GM23338 (cell line): Measurements from ENCODE around the gene FLT3. TPM values are rescaled to one million over a fixed set of nuclear protein-coding genes. Genes with fewer than 3 reads are reported as not detected.

Experiments
- ATAC-seq: fragments of 200-7000 bp; cut with Tn5 transposase; 3 replicates; pipeline ENCODE4 v1.9.1; 2020
- DNase-seq: peaks from one replicate; pipeline ENCODE4 v3.0.0-alpha.2; 2015; ENCODE audit warnings: low spot score
- H2AFZ ChIP-seq: fragments of 200-600 bp; sonication (generic); 2 replicates; pipeline ENCODE4 v1.8.0; 2016; ENCODE audit warnings: antibody characterized with exemption, mild to moderate bottlenecking, moderate library complexity
- H3F3A ChIP-seq: fragments of 200-600 bp; sonication (generic); replicated peaks from 2 replicates; pipeline ENCODE4 v1.8.0; 2017; ENCODE audit warnings: antibody characterized with exemption, mixed run types, low read depth
- H3K27ac ChIP-seq: fragments of 200-600 bp; sonication (generic); 2 replicates; pipeline ENCODE4 v1.6.1; 2016; ENCODE audit warnings: low read depth
- H3K27me3 ChIP-seq: fragments of 200-600 bp; sonication (generic); 2 replicates; pipeline ENCODE4 v1.8.0; 2016; ENCODE audit warnings: mild to moderate bottlenecking, mixed run types, moderate library complexity; ENCODE audit not compliant: insufficient read depth
- H3K36me3 ChIP-seq: fragments of 200-600 bp; sonication (generic); 2 replicates; pipeline ENCODE4 v1.8.0; 2016; ENCODE audit warnings: mild to moderate bottlenecking; ENCODE audit not compliant: insufficient read depth
- H3K4me1 ChIP-seq: fragments of 200-600 bp; sonication (generic); 2 replicates; pipeline ENCODE4 v1.8.0; 2016; ENCODE audit warnings: mild to moderate bottlenecking, moderate library complexity; ENCODE audit not compliant: insufficient read depth
- H3K4me2 ChIP-seq: fragments of 200-600 bp; sonication (generic); 2 replicates; pipeline ENCODE4 v1.7.1; 2017; ENCODE audit warnings: mixed run types
- H3K4me3 ChIP-seq: fragments of 200-600 bp; sonication (generic); 2 replicates; pipeline ENCODE4 v1.6.1; 2016; ENCODE audit warnings: mixed run types
- H3K79me2 ChIP-seq: fragments of 200-600 bp; sonication (generic); replicated peaks from 2 replicates; pipeline ENCODE4 v1.8.0; 2017; ENCODE audit warnings: mild to moderate bottlenecking; ENCODE audit not compliant: insufficient read depth
- H3K9me2 ChIP-seq: fragments of 200-600 bp; sonication (generic); 2 replicates; pipeline ENCODE4 v1.8.0; 2017; ENCODE audit not compliant: insufficient read depth
- H4K20me1 ChIP-seq: fragments of 200-600 bp; sonication (generic); replicated peaks from 2 replicates; pipeline ENCODE4 v1.8.0; 2017; ENCODE audit warnings: mild to moderate bottlenecking; ENCODE audit not compliant: insufficient read depth
- H3K27ac Mint-ChIP-seq: 2 replicates; pipeline ENCODE4 v1.8.0; 2020; ENCODE audit warnings: inconsistent platforms, mild to moderate bottlenecking, moderate library complexity, mixed read lengths
- H3K27me3 Mint-ChIP-seq: 3 replicates; pipeline ENCODE4 v1.8.0; 2022; ENCODE audit warnings: low read depth, mild to moderate bottlenecking, moderate library complexity, mixed read lengths, inconsistent platforms; ENCODE audit not compliant: insufficient read depth, poor library complexity
- H3K36me3 Mint-ChIP-seq: 3 replicates; pipeline ENCODE4 v1.8.0; 2021; ENCODE audit warnings: low read depth, mild to moderate bottlenecking, inconsistent platforms, moderate library complexity, mixed read lengths
- H3K4me1 Mint-ChIP-seq: 3 replicates; pipeline ENCODE4 v1.8.0; 2020; ENCODE audit warnings: mild to moderate bottlenecking, inconsistent platforms, mixed read lengths
- H3K4me3 Mint-ChIP-seq: 3 replicates; pipeline ENCODE4 v1.8.0; 2021; ENCODE audit warnings: moderate library complexity, mild to moderate bottlenecking, inconsistent platforms, mixed read lengths
- H3K9me3 Mint-ChIP-seq: 3 replicates; pipeline ENCODE4 v1.8.0; 2020; ENCODE audit warnings: moderate library complexity, mild to moderate bottlenecking, inconsistent platforms, mixed read lengths
- EZH2 ChIP-seq: fragments of 200-600 bp; sonication (generic); IDR thresholded peaks from one replicate; pipeline ENCODE4 v1.8.0; 2017; ENCODE audit warnings: antibody characterized with exemption, mild to moderate bottlenecking, low read depth; ENCODE audit not compliant: unreplicated experiment
- EZH2phosphoT487 ChIP-seq: fragments of 200-600 bp; sonication (generic); IDR thresholded peaks from one replicate; pipeline ENCODE4 v1.8.1; 2018; ENCODE audit warnings: antibody characterized with exemption; ENCODE audit not compliant: unreplicated experiment
- JUNB ChIP-seq: IDR thresholded peaks from one replicate; pipeline ENCODE4 v1.6.1; 2016; ENCODE audit warnings: antibody characterized with exemption; ENCODE audit not compliant: unreplicated experiment
- REST ChIP-seq: IDR thresholded peaks from one replicate; pipeline ENCODE4 v1.6.1; 2018; ENCODE audit warnings: antibody characterized with exemption; ENCODE audit not compliant: unreplicated experiment
- STAT1 ChIP-seq: IDR thresholded peaks from one replicate; pipeline ENCODE4 v1.6.1; 2016; ENCODE audit warnings: antibody characterized with exemption; ENCODE audit not compliant: unreplicated experiment
- polyA plus RNA-seq: library from polyadenylated mRNA; unstranded; fragments of >200 nt; fragmentation: Nextera tagmentation; extraction: Ambion mirVana; gene quantifications from 2 replicates; pipeline ENCODE4 v1.2.1, GENCODE V29; 2016
- total RNA-seq: library from RNA; depleted of rRNA; stranded (reverse); fragments of >200 nt; shearing (Covaris generic); gene quantifications from 2 replicates; pipeline ENCODE4 v1.2.3, GENCODE V29; 2014

FLT3 gene
- total and polyA plus RNA-seq, 2 experiments from 2014 or later = 0.17 to 0.44 TPM

- Mint-ChIP-seq H3K4me3 (peak overlapping the region; percentile 40; the same call in 2 of the 3 replicates), H3K27ac (no peak overlapping the region), H3K9me3 (peaks cover 6% of the 10 kb centered on the region; the same call in 2 of the 3 replicates), H3K27me3 (peaks cover 95% of the 10 kb centered on the region), H3K4me1 (peaks cover 29% of the 10 kb centered on the region), H3K36me3 (no peaks in the 10 kb centered on the region)
- TF ChIP-seq EZH2phosphoT487 (peak; percentile 84), EZH2 (peak; percentile 98), STAT1 (no peak)
- peak overlapping the region; percentile 60 for H3K4me2 ChIP-seq
- H3F3A ChIP-seq = peaks cover 33% of the 10 kb centered on the region
- H2AFZ ChIP-seq = no peak overlapping the region
- H3K79me2 ChIP-seq = no peaks in the 10 kb centered on the region
- H3K9me2 ChIP-seq = no peaks in the 10 kb centered on the region
- H4K20me1 ChIP-seq = peaks cover 22% of the 10 kb centered on the region; the same call in 1 of the 2 replicates
- H3K36me3 ChIP-seq = no peaks in the 10 kb centered on the region
- peak; percentile 15 for ATAC-seq
- no peak overlapping the region for H3K27ac ChIP-seq
- peak overlapping the region; percentile 42; the same call in 1 of the 2 replicates for H3K4me3 ChIP-seq
- DNase-seq = peak; percentile 62
- H3K27me3 ChIP-seq = peaks cover 93% of the 10 kb centered on the region
- peaks cover 22% of the 10 kb centered on the region for H3K4me1 ChIP-seq
These were observed 119.9 kb downstream of the FLT3 start for GRCh38 chr13:27980280-27980998.

- H3K9me2 ChIP-seq = no peaks in the 10 kb centered on the region
- H3K27me3 ChIP-seq = peaks cover 98% of the 10 kb centered on the region
- H3K4me2 ChIP-seq = peak overlapping the region; percentile 60; the same call in 1 of the 2 replicates
- no peaks in the 10 kb centered on the region for H3K79me2 ChIP-seq
- no peaks in the 10 kb centered on the region for H3K36me3 Mint-ChIP-seq
- H3K27ac Mint-ChIP-seq = no peak overlapping the region
- H3F3A ChIP-seq = peaks cover 33% of the 10 kb centered on the region
- no peak overlapping the region for H2AFZ ChIP-seq
- H3K36me3 ChIP-seq = no peaks in the 10 kb centered on the region; the same call in 1 of the 2 replicates
- no peak overlapping the region for H3K27ac ChIP-seq
- H3K4me1 ChIP-seq = peaks cover 22% of the 10 kb centered on the region
- H4K20me1 ChIP-seq = peaks cover 25% of the 10 kb centered on the region; the same call in 1 of the 2 replicates
- 0 out of 2 replicates have a peak overlapping the region, but pooled peaks have one; percentile 42 for H3K4me3 ChIP-seq
- H3K4me1 Mint-ChIP-seq = peaks cover 33% of the 10 kb centered on the region
- peaks cover 98% of the 10 kb centered on the region for H3K27me3 Mint-ChIP-seq
- no peak for DNase-seq
- peak overlapping the region; percentile 12; the same call in 1 of the 3 replicates for H3K4me3 Mint-ChIP-seq
- TF ChIP-seq JUNB = no peak
- TF ChIP-seq EZH2 = peak; percentile 94
- peaks cover 6% of the 10 kb centered on the region; the same call in 2 of the 3 replicates for H3K9me3 Mint-ChIP-seq
- ATAC-seq = no peak; the same call in 2 of the 3 replicates
These were observed 120.6 kb downstream of the FLT3 start for GRCh38 chr13:27979765-27980279.

GRCh38 chr13:27979001-27979643, 121.3 kb downstream of the FLT3 start:
- Histone ChIP-seq H3K4me3 (peak overlapping the region; percentile 34), H3K36me3 (no peaks in the 10 kb centered on the region; the same call in 1 of the 2 replicates), H3K27ac (no peak overlapping the region), H3K27me3 (peaks cover 100% of the 10 kb centered on the region), H2AFZ (no peak overlapping the region), H4K20me1 (peaks cover 32% of the 10 kb centered on the region), H3K4me1 (peaks cover 25% of the 10 kb centered on the region), H3K4me2 (peak overlapping the region; percentile 72), H3F3A (peaks cover 39% of the 10 kb centered on the region), H3K79me2 (no peaks in the 10 kb centered on the region), H3K9me2 (no peaks in the 10 kb centered on the region)
- Mint-ChIP-seq H3K9me3 (peaks cover 9% of the 10 kb centered on the region; the same call in 2 of the 3 replicates), H3K27ac (no peak overlapping the region), H3K4me1 (peaks cover 33% of the 10 kb centered on the region), H3K27me3 (peaks cover 99% of the 10 kb centered on the region), H3K36me3 (no peaks in the 10 kb centered on the region), H3K4me3 (peak overlapping the region; percentile 54; the same call in 2 of the 3 replicates)
- ATAC-seq (no peak), DNase-seq (peak; percentile 66)
- no peak for TF ChIP-seq JUNB
- peak; percentile 98 for TF ChIP-seq EZH2
- TF ChIP-seq EZH2phosphoT487 = peak; percentile 60
- no peak for TF ChIP-seq REST
